NCI-H69 (cell line): ENCODE data around the gene HSD17B1.
"Not testable (repeated sequence)": the region's sequence is repeated elsewhere in the genome, so short reads cannot be mapped to it uniquely, and the experiment has no call there.

ENCODE experiments used
- DNase-seq: peaks from one replicate; lab custom pipeline; 2025; lab: John Stamatoyannopoulos, UW

The HSD17B1 gene, protein sequence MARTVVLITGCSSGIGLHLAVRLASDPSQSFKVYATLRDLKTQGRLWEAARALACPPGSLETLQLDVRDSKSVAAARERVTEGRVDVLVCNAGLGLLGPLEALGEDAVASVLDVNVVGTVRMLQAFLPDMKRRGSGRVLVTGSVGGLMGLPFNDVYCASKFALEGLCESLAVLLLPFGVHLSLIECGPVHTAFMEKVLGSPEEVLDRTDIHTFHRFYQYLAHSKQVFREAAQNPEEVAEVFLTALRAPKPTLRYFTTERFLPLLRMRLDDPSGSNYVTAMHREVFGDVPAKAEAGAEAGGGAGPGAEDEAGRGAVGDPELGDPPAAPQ

GRCh38 chr17:42552736-42553135 lies at the start of gene HSD17B1:
Gene HSD17B1 (plus strand): TSS chr17:42552923. CDS start chr17:42552934, 11 bp downstream.
- DNase-seq = not testable (repeated sequence)

- no peak for DNase-seq
Observed at GRCh38 chr17:42502926-42503325, 49.8 kb upstream of the HSD17B1 start.

DNA sequence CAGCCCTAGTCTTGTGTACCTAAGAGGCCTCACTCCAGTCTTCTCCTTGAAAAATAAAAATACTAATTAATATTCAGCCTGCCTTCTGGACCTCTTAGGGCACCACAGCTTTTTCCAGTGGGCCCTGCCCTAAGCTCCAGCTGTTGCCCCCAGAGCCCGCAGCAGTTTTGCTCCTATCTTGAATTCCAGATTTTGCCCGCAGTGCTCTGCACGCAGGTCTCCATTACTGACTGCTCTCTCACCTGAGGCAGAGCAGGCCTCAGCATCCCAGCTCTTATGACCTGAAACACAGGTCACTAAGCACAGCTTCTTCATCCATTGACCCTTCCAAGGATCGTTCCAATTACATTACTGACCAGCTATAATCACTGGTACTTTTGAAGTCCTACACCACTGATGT lies 45.1 kb upstream of the HSD17B1 start:
- DNase-seq = no peak

- DNase-seq = no peak
Observed at GRCh38 chr17:42508426-42509165, 44.1 kb upstream of the HSD17B1 start.

GRCh38 chr17:42509409-42509808 lies 43.3 kb upstream of the HSD17B1 start:
- no peak for DNase-seq

GRCh38 chr17:42509841-42510240 lies 42.9 kb upstream of the HSD17B1 start:
- no peak for DNase-seq

GRCh38 chr17:42512246-42512645 lies 40.5 kb upstream of the HSD17B1 start:
- no peak for DNase-seq

- no peak for DNase-seq
Observed at GRCh38 chr17:42512733-42513251, 39.9 kb upstream of the HSD17B1 start.

- no peak for DNase-seq
Observed at GRCh38 chr17:42513686-42514085, 39.0 kb upstream of the HSD17B1 start.

DNA sequence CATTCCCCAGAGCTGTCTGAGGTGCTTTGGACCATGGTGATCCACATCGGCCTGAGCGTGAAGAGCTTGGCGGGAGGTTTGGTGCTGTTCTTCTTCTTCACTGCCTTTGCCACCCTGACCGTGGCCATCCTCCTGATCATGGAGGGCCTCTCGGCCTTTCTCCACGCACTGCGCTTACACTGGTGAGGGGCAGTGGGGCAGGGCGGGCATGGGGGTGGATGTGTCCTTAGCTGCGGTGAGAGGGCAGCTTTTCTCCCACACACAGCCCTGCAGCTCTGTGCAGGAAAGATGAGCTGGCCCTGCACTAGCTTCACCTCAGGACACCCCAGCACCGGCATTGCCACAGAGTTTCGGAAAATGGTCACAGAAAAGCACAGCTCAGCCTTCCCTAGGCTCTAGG lies 38.4 kb upstream of the HSD17B1 start:
- DNase-seq = no peak

GRCh38 chr17:42514867-42515266 lies 37.9 kb upstream of the HSD17B1 start:
- no peak for DNase-seq

DNA sequence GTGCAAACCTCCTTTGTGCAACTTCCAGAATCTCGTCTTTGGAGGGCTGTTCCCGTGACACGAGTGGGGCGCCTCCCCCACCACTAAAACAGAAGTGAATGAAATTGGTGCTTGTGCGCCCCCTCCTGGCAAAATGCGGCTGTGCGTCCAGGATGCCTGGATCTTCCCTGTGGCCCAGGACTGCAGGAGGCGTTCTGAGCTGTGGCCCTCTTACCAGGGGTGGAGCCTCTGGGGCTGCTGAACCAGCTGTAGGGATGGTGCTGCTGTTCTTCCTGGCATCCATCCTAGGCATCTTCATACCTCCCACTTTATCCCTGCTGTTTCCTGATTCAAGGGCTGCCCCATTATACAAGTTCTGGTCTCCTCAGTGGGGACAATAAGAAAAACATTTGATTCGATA lies 35.2 kb upstream of the HSD17B1 start:
- peak; percentile 78 for DNase-seq

- DNase-seq = peak; percentile 68
Observed at GRCh38 chr17:42518046-42518754, 34.5 kb upstream of the HSD17B1 start.

DNA sequence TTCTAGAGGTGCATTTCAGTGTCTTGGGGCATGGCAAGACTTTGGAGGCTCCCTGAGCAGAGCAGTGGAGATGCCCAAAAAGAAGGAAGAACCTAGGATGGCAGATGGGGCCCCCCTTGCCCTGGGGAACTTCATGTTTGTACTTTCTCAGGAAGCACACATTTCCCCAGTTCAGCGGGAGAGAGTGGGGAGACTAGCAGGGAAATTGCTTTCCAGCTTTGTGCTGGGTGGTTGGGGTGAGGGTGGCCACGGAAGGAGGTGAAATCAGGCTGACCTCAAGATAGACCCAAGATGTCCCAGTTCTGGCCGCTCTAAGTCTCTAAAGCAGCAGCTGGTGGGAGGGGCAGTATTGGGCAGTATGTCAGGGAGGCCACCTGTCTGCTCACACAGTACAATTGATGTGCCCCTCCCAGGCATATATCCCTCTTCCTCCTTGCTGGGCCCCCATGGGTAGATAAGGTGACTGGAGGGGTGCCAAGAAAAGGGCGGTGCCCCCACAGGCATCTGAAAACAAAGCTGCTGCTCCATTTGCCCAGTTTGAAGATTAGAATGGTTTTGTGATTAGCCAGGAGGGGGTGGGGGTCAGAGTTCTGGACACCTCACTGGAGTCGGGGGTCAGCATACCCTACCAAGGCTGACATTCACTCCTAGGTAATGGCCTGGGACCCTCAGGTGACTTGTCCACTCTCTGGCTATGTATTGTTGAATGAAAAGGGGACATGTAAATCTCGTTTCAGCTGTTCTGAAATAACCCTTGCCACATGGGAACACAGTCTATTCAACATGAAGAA lies 33.8 kb upstream of the HSD17B1 start:
- peak; percentile 87 for DNase-seq

- no peak for DNase-seq
Observed at GRCh38 chr17:42519546-42520491, 32.9 kb upstream of the HSD17B1 start.

- no peak for DNase-seq
Observed at GRCh38 chr17:42520540-42520951, 32.2 kb upstream of the HSD17B1 start.

GRCh38 chr17:42521036-42521435 lies 31.7 kb upstream of the HSD17B1 start:
- DNase-seq = no peak

GRCh38 chr17:42521666-42522262 lies 31.0 kb upstream of the HSD17B1 start:
- DNase-seq = no peak

DNA sequence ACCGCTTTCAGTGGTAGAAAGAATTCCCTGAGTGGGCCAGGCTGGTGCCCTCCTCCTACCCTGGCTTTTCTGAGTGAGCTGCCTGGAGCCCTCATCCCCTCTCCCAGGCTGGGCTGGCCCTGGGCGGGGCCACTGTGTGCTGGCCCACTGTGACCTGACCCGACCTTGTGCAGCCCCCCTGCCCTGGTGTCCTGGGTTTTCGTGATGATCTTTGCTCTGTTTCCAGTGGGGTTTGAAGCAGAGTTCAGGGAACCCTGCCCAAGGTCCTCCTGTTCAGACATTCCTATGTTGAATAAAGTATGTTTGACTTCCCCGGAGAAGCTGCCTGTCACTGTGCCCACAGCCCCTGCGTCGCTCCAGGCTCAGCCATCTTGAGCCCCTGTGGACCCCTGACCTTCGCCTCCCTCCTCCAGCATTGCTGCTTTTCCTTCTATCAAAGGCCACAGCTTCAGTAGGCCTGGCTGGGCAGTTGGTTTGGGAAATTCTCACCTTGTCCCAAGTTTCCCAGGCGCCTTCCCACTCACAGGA lies 30.4 kb upstream of the HSD17B1 start:
- no peak for DNase-seq

DNA sequence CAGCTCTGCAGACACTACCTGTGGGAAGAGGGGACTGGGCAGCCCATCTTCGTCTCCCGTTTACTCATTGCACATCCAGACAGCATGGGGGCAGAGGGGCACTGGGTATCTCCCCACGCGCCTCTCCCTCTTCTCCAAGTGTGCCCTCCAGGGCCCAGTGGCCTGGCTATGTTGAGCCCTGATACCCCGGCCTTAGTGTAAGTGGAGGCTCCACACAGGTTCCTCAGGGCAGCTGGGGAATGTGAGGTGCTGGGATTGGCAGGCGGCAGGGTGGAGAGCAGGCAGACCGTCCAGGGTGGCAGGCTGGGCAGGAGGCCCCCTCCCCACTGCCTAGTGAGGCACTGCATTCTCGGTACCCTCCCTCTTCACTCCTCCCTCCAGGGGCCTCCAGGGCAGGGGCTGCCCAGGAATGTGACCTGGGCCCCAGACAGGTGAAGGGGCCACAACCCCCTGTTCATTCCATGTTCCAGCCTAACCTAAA lies 29.9 kb upstream of the HSD17B1 start:
- no peak for DNase-seq
